ENCODE results near the gene ANO1.

Gene ANO1

GRCh38 chr11:70133771-70134335 lies 55.7 kb downstream of the ANO1 start:
- DNase-seq (ENCODE audit: extremely low read depth in 1 of 2, low read depth in 1 of 2): no peak

- DNase-seq (ENCODE audit: extremely low read depth in 1 of 2, low read depth in 1 of 2): no peak
Observed at GRCh38 chr11:70134490-70134889, 56.4 kb downstream of the ANO1 start.

- no peak for DNase-seq (ENCODE audit: extremely low read depth in 1 of 2, low read depth in 1 of 2)
Observed at GRCh38 chr11:70135142-70135541, 57.0 kb downstream of the ANO1 start.

- no peak for DNase-seq (ENCODE audit: extremely low read depth in 1 of 2, low read depth in 1 of 2)
Observed at GRCh38 chr11:70135625-70136059, 57.5 kb downstream of the ANO1 start.

GRCh38 chr11:70137383-70137782 lies 59.3 kb downstream of the ANO1 start:
- no peak for DNase-seq (ENCODE audit: extremely low read depth in 1 of 2, low read depth in 1 of 2)

- no peak for DNase-seq (ENCODE audit: extremely low read depth in 1 of 2, low read depth in 1 of 2)
Observed at GRCh38 chr11:70138403-70138802, 60.3 kb downstream of the ANO1 start.

GRCh38 chr11:70139785-70140410 lies 61.8 kb downstream of the ANO1 start:
- no peak for DNase-seq (ENCODE audit: extremely low read depth in 1 of 2, low read depth in 1 of 2)

- no peak for DNase-seq (ENCODE audit: extremely low read depth in 1 of 2, low read depth in 1 of 2)
Observed at GRCh38 chr11:70140711-70141485, 62.8 kb downstream of the ANO1 start.

- no peak for DNase-seq (ENCODE audit: extremely low read depth in 1 of 2, low read depth in 1 of 2)
Observed at GRCh38 chr11:70141486-70142220, 63.5 kb downstream of the ANO1 start.

GRCh38 chr11:70142221-70142875 lies 64.2 kb downstream of the ANO1 start:
- no peak for DNase-seq (ENCODE audit: extremely low read depth in 1 of 2, low read depth in 1 of 2)

- DNase-seq (ENCODE audit: extremely low read depth in 1 of 2, low read depth in 1 of 2): no peak
Observed at GRCh38 chr11:70144262-70144661, 66.1 kb downstream of the ANO1 start.

GRCh38 chr11:70145071-70145470 lies 67.0 kb downstream of the ANO1 start:
- no peak for DNase-seq (ENCODE audit: extremely low read depth in 1 of 2, low read depth in 1 of 2)

- no peak for DNase-seq (ENCODE audit: extremely low read depth in 1 of 2, low read depth in 1 of 2)
Observed at GRCh38 chr11:70145841-70146240, 67.7 kb downstream of the ANO1 start.

GRCh38 chr11:70146299-70146698 lies 68.2 kb downstream of the ANO1 start:
- DNase-seq (ENCODE audit: extremely low read depth in 1 of 2, low read depth in 1 of 2): no peak

- DNase-seq (ENCODE audit: extremely low read depth in 1 of 2, low read depth in 1 of 2): no peak
Observed at GRCh38 chr11:70146895-70147520, 68.9 kb downstream of the ANO1 start.

GRCh38 chr11:70147668-70148067 lies 69.6 kb downstream of the ANO1 start:
- no peak for DNase-seq (ENCODE audit: extremely low read depth in 1 of 2, low read depth in 1 of 2)

- DNase-seq (ENCODE audit: extremely low read depth in 1 of 2, low read depth in 1 of 2): no peak
Observed at GRCh38 chr11:70151671-70152070, 73.6 kb downstream of the ANO1 start.

GRCh38 chr11:70153133-70153727 lies 75.1 kb downstream of the ANO1 start:
- DNase-seq (ENCODE audit: extremely low read depth in 1 of 2, low read depth in 1 of 2): no peak

GRCh38 chr11:70155386-70155785 lies 77.3 kb downstream of the ANO1 start:
- no peak for DNase-seq (ENCODE audit: extremely low read depth in 1 of 2, low read depth in 1 of 2)

Data from stimulated activated CD8-positive, alpha-beta memory T cell treated with anti-CD3 and anti-CD28 coated beads, Interleukin-7, amount 100 ng/mL, for 48 hours (primary cell).